Fibroblast of mammary gland (primary cell): ENCODE results near the gene CP.
A peak's percentile ranks its signal among the peaks of the same experiment; 100 is the strongest.

Experiments
- DNase-seq: peaks from one replicate; pipeline ENCODE4 v3.0.0-alpha.2; 2010; ENCODE audit warnings: low read depth
- H3K4me3 ChIP-seq: 2 replicates; pipeline ENCODE4 v1.5.1; 2011; ENCODE audit warnings: low read depth, mild to moderate bottlenecking, low read length, moderate library complexity; ENCODE audit not compliant: control insufficient read depth
- CTCF ChIP-seq: conservative IDR thresholded peaks from 2 replicates; pipeline ENCODE4 v1.5.1; 2011; ENCODE audit warnings: low read depth, low read length, inconsistent platforms; ENCODE audit not compliant: control insufficient read depth, insufficient read depth

The CP gene

GRCh38 chr3:149151843-149152242 is 69.8 kb downstream of the CP start:
- H3K4me3 ChIP-seq, result no peak overlapping the region
- no peak for TF ChIP-seq CTCF
- DNase-seq, result peak; percentile 61

- no peak for TF ChIP-seq CTCF
- DNase-seq, result no peak
- H3K4me3 ChIP-seq, result no peak overlapping the region
Measured at GRCh38 chr3:149150436-149150835, 71.2 kb downstream of the CP start.

- H3K4me3 ChIP-seq, result no peak overlapping the region
- no peak for TF ChIP-seq CTCF
- DNase-seq, result no peak
Measured at GRCh38 chr3:149145974-149146373, 75.7 kb downstream of the CP start.

- DNase-seq, result no peak
- H3K4me3 ChIP-seq, result no peak overlapping the region
- TF ChIP-seq CTCF, result no peak
Measured at GRCh38 chr3:149145356-149145755, 76.3 kb downstream of the CP start.

GRCh38 chr3:149142682-149143081 is 78.9 kb downstream of the CP start:
- TF ChIP-seq CTCF, result no peak
- no peak for DNase-seq
- no peak overlapping the region for H3K4me3 ChIP-seq

GRCh38 chr3:149134575-149134974 is 87.1 kb downstream of the CP start:
- DNase-seq, result peak; percentile 52
- TF ChIP-seq CTCF, result no peak
- no peak overlapping the region for H3K4me3 ChIP-seq

GRCh38 chr3:149131589-149131988 is 90.0 kb downstream of the CP start:
- no peak for DNase-seq
- no peak for TF ChIP-seq CTCF
- H3K4me3 ChIP-seq, result no peak overlapping the region
